ENCODE data around the gene GLP2R.
"Not testable (repeated sequence)": the region's sequence is repeated elsewhere in the genome, so short reads cannot be mapped to it uniquely, and the experiment has no call there.

The GLP2R gene, protein sequence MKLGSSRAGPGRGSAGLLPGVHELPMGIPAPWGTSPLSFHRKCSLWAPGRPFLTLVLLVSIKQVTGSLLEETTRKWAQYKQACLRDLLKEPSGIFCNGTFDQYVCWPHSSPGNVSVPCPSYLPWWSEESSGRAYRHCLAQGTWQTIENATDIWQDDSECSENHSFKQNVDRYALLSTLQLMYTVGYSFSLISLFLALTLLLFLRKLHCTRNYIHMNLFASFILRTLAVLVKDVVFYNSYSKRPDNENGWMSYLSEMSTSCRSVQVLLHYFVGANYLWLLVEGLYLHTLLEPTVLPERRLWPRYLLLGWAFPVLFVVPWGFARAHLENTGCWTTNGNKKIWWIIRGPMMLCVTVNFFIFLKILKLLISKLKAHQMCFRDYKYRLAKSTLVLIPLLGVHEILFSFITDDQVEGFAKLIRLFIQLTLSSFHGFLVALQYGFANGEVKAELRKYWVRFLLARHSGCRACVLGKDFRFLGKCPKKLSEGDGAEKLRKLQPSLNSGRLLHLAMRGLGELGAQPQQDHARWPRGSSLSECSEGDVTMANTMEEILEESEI

GRCh38 chr17:9825641-9826150 lies at the start of gene GLP2R:
Gene GLP2R (plus strand): TSS chr17:9825924. CDS start chr17:9826064, 140 bp downstream.
- DNase-seq = no peak

DNA sequence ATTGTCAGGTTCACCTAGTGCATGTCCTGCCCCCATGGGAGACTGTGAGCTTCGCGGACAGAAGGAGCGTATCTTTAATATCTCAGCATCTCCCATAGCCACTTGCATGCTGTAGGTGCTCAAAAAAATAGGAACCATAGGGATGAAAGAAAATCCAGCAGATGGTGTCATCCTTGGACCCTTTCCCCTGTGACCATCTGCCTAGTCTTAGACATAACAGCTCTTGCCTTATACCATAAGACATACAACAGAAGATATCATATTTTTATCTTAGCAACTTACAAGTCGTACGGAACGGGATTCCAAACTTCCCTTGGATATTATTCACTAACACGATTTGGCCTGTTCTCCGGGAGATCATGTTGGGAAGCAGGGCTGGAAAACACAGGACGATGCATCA lies 48.8 kb upstream of the GLP2R start:
- DNase-seq = no peak

DNA sequence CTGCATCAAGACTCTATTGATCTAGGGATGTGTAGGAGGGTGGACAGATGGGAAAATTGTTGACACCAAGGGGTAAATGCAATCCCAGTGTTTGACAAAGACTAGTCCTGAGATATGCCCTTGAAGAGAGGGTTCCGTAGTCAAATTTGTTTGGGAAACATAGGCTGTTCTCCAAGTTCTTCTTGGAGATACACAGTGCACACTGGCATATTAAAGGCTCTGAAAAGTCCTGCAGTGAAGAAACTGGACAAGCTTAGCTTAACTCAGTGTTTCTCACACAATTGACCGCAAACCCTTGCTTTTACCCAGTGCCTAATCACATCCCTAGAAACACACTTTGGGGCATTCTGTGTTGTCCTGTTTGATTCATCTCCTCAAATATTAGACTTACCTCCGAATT lies 45.2 kb upstream of the GLP2R start:
- no peak for DNase-seq

GRCh38 chr17:9783050-9783449 lies 42.7 kb upstream of the GLP2R start:
- no peak for DNase-seq

DNA sequence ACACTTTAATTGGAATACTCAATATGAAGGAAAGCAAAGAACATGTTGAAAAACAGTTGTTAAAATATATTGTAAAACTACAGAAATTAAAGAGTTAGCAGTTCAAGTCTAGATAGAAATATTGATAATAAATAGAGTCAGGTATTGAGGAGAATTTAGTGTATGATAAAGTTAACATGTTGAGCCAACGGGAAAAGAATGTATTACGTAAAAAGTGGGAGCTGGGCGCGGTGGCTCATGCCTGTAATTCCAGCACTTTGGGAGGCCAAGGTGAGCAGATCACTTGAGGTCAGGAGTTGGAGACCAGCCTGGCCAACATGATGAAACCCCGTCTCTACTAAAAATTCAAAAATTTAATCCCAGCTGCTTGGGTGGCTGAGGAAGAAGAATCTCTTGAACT lies 42.3 kb upstream of the GLP2R start:
- DNase-seq = not testable (repeated sequence)

GRCh38 chr17:9784544-9784943 lies 41.2 kb upstream of the GLP2R start:
- DNase-seq = no peak

GRCh38 chr17:9788601-9789000 lies 37.1 kb upstream of the GLP2R start:
- DNase-seq = no peak

DNA sequence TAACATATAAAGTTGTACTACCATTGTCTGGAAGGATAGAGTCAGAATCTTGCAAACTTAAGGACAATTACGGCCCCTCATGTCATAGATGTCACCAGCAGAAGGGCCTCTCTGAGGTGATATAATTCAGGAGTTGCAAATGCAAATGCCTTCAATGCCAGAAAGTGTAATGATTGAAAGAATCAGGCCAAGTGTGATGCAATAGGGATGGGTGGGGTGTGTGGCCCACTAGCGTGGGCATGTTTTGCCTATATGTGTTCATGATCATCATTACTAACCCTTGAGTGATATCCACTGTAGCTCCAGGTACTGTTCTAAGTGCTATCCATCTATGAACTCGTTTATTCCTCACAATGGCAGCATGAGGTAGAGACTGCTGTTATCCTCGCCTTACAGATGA lies 35.4 kb upstream of the GLP2R start:
- DNase-seq = no peak

GRCh38 chr17:9790889-9791876 lies 34.5 kb upstream of the GLP2R start, which contains the start of gene DHRS7C:
Gene DHRS7C (minus strand): TSS chr17:9791592. CDS start chr17:9791284, 308 bp downstream.
- peak; percentile 34 for DNase-seq

DNA sequence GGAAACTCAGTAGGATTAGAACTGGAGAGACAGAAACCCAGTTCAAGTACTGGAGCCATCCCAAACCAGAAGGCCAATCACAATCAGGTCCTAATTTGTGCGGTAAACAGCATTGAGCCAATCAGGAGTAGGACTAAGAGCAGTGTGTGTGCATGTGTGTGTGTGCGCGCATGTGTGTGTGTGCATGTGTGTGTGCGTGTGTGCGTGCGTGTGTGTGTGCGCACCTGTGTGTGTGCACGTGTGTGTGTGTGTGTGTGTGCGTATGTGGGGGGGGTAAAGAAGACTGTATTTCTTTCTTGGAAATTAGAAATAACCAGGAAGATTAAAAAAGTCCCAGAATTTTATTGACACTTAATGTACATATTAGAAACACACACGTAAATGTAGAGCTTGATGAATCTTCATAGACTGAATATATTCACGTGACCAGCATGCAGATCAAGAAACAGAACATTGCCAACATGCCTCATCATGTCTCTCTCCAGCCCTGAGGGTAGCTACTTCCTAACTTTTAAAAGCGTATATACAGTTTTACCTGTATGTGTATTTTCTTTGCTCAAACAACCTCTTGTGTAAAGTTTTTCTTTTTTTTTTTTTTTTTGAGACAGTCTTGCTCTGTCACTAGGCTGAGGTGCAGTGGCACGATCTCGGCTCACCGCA lies 33.4 kb upstream of the GLP2R start:
- DNase-seq = no peak

GRCh38 chr17:9798008-9798407 lies 27.7 kb upstream of the GLP2R start:
- no peak for DNase-seq

DNA sequence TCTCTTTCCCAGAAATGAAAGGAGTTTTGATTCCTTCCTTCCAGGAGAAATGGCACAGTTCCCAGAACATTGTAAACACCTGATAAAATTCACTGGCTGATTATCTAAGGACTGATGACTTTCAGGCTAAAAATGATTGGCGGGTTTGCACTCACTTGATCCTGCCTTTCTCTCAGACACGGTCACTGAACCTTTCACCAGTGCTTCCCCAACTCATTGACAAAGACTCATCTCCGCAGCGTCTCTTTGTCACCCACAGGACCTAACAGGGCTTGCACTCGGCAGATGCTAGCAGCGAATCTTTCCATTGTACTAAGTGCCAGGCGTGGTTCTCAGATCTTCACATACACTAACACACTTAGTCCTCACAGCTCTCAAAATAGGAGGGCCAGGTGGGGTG lies 27.0 kb upstream of the GLP2R start:
- DNase-seq = no peak

- no peak for DNase-seq
Observed at GRCh38 chr17:9801505-9801904, 24.2 kb upstream of the GLP2R start.

DNA sequence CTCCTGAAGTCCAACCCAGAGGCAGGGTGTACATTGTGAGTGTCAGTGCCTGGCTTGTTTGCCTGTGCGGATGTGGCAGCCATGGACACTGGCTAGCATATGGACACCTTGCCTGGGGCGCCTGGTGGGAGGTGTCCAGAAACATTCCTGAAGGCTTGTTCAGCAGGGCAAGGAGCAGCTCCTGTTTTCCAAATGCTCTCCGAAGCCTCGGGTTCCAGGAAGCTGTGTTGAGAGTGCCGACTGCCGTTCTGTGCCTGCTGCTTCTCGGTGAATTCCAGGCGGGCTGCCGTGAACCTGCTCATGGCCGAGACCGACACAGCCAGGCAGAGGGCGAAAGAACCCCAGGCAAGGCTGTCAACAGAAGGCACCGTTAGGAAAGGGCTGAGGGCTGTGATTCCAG lies 23.4 kb upstream of the GLP2R start:
- DNase-seq = no peak

DNA sequence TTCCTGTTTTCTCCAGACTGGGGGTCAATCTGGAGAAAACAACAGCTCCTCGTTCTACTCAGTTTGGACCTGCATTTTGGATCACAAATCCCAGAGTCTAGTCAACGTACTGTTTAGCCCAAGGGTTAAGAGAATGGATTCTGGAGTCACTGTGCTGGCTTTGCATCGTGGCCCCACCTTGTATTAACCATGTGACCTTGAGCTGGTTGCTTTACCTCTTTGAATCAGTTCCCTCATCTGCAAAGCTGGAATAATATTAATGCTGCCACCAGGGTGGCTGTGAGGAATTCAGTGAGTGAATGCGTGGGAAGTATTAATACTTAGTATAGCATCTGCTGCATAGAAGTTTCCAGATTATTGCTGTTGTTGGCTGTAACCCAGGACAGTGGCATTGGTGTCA lies 23.0 kb upstream of the GLP2R start:
- DNase-seq = no peak

GRCh38 chr17:9805769-9806168 lies 20.0 kb upstream of the GLP2R start:
- no peak for DNase-seq

GRCh38 chr17:9806699-9807098 lies 19.0 kb upstream of the GLP2R start:
- no peak for DNase-seq

DNA sequence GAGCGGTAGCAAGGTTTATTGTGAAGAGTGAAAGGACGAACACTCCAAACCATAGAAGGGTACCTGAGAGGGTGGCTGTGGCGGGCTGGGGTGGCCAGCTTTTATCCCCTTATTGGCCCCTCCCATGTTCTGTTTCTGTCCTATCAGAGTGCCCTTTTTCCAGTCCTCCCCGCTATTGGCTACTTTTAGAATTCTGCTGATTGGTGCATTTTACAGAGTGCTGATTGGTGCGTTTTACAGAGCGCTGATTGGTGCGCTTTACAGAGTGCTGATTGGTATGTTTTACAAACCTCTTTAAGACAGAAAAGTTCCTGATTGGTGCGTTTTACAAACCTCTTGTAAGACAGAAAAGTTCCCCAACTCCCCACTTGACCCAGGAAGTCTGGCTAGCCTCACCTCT lies 16.3 kb upstream of the GLP2R start:
- DNase-seq = no peak

- DNase-seq = no peak
Observed at GRCh38 chr17:9810100-9810949, 15.4 kb upstream of the GLP2R start.

- DNase-seq = no peak
Observed at GRCh38 chr17:9811086-9811485, 14.6 kb upstream of the GLP2R start.

DNA sequence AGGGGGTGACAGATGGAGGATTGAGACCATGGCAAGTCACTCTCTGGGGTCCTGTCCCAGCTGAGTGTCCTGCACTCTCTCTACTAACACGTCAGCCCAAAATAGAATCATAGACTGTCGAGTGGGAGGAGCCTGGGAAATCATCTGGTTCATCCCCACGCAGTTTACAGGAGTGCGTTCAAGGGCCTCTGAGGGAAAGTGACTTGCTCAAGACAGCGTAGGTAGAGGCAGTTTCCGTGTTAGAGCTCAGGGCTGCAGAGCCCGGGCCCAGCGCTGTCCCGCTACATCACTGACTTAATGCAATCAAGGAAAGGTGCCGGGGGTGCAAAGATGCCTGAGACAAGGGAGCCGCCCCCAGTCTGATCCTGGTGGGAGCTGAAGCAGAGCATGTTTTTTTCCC lies 14.2 kb upstream of the GLP2R start:
- DNase-seq = no peak

DNA sequence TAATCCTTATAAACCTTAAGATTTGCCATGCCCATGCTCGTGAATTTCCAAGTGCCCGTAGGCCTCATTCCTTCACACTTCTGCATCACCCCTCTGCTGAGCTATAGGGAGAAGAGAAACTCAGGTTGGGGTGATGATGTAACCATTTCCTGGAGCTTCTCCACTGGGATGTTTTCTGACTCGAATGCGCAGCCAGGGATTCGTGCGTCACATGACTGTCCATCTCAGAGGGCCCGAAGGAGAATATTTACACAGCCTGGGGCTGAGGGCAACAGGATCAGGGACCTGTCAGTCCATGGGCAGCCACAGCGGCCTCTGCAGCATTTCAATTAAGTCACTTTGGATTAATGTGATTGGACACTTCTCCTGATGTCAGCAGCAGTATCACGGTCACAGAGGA lies 12.6 kb upstream of the GLP2R start:
- no peak for DNase-seq

All from NCI-H82 (cell line).